Kasumi-1 (cell line): Measurements from ENCODE around the gene USP34.
"Not testable (repeated sequence)": the region's sequence is repeated elsewhere in the genome, so short reads cannot be mapped to it uniquely, and the experiment has no call there.

Experiments
- DNase-seq, 2 experiments: peaks; one replicate each; lab custom pipeline; 2025; lab: John Stamatoyannopoulos, UW

The USP34 gene

DNA sequence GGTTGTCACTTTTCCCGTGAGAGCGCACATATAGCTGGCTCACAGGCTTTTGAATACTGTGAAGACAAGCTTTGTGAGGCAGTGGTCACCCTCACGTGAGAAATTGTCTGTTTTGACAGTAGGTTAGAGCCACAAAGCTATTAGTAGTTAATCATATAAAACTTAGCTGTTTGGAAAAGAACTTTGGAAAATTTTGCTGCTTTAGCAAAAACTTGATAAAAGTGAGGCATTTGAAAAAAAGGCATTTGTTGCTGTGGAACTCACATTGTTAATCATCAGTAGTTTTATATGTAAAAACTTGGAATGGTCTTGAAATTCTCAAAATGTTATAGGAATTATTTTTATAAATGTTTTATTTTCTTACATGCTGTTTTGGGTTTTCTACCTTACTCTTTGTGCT, 286.6 kb downstream of the USP34 start:
- DNase-seq = no peak

GRCh38 chr2:61183795-61184194, 287.1 kb downstream of the USP34 start:
- DNase-seq = no peak

- DNase-seq = no peak
These were observed 288.9 kb downstream of the USP34 start for GRCh38 chr2:61182059-61182383.

- no peak for DNase-seq
These were observed 289.4 kb downstream of the USP34 start for GRCh38 chr2:61181382-61182058.

DNA sequence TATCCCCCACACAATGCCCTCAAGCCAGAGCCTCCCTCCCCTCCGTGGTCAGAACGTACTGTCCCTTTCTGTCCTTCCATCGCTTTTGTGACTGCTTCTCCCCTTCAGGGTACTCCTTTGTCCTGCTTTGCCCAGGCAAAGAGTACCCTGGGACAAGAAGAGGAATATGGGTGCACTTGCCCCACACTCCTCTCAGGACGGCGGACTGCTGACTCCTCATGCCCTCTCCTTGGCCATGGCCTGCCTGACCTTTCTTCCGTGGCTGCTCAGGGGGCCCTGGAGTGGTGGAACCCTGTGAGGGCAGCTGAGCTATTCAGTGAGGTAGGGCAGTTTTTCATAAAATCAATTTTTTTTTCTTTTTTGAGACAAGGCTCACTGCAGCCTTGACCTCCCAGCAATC, 290.2 kb downstream of the USP34 start:
- no peak for DNase-seq

DNA sequence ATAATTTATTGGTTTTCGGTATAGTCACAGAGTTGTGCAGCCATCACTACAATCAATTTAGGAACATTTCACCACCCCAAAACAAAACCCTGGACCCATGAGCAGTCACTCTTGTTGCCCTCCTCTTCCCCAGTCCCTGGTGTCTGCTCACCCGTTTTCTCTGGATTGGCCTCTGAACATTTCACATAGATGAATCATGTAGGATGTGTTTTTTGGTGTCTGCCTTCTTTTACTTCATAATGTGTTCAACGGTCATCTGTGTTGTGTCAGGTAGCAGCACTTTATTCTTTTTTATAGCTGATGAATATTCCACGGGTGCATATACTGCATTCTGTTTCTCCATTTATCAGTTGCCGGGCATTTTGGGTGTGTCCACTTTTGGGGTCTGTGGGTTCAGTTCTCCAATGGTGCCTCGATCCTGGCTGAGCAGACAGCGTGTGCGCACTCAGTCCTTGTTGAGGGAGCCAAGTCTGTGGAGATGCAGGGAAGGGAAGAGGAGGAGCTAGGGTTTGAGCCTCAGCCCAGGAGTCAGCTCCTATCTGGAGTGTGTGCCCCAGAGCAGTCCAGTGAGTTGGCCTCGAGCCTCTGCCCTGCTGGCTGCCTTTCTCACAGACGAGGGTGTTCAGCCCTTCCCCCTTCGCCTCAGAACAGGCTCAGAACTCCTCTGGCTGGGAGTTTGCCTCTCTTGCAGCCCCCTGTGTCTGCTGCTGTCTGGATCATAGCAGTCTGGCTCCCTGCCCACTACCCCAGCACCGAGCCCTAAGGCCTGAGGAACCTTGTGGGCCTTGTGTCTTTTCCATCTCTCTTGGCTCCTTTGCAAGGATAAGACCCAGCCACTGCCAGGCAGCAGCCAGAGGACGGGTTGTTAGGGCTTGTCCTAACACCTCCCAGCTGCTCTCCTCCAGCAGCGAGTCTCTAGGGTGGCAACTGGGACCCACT, 290.9 kb downstream of the USP34 start:
- DNase-seq = no peak

DNA sequence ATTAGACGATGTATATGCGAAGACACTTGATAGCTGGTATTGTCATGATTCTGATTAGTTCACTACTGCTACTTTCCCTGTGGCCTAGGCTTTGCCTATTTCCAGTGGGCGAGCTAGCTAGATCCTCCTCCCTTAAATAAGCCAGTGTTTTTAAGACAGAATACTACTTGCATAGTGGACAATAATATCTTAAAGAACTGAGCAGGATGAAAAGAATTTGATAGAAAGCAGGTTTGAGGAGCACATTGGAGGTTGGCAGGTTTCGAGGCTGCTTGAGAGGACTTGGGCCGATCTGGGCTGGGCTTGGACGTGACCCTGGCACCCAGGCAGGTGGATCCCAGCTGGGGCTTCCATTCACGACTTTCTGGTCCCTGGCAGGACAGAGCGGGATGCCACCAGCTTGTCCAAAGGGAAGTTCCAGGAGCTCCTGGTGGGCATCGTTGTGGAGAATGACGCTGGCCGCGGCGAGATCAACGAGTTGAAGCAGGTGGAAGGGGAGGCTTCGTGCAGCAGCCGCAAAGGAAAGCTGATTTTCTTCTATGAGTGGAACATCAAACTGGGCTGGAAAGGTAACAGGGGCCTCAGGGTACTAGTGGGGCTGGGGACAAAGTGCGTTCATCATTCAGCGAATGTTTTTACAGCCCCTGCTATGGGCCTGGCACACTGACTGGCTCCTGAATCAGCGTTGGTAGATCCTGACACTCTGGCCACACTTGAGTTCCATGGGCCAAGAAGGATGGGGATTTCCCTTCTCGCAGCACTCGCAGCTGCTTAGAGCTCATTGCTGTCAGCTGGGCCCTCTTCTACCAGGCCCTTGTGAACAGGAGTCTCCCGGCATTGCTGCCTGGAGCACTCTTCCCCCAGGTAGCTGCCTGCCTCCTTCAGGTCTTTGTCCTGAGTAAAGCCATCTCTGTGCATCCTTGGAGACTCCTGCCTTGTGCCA, 292.0 kb downstream of the USP34 start:
- DNase-seq = no peak

DNA sequence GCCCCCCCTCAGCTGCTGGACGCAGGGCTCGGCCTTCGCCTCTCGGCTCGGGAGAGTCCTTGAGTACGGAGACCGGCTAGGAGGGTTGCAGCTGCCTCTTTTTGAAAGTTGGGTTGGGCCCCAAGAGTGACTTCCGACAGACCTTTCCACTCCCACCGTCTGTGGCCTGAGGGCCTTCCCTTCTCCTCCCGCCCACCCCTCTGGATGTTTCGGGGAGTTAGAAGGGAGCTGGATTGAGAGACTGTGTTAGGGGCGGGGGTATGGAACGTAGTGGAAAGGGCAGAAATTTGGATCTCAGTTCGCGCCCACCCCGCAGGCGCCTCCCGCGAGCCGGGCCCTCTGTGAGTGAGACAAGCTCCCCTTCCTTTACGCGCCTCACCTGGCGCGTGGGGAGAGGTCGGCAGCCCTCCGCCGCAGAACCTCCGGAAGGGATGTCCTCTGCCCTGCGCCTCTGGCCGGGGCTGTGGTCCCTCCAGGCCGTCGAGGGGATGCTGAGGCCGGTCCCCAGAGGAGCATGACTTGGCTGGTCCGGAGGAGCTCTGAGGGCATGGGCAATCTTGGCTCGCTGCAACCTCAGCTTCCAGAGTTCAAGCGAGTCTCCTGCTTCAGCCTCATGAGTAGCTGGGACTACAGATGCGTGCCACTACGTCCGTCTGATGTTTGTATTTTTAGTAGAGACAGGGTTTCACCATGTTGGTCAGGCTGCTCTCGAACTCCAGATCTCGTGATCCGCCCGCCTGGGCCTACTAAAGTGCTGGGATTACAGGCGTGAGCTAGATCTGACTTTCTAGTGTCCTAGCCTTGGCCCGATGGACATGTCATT, 292.9 kb downstream of the USP34 start:
- DNase-seq = peak; percentile 34 to 50

DNA sequence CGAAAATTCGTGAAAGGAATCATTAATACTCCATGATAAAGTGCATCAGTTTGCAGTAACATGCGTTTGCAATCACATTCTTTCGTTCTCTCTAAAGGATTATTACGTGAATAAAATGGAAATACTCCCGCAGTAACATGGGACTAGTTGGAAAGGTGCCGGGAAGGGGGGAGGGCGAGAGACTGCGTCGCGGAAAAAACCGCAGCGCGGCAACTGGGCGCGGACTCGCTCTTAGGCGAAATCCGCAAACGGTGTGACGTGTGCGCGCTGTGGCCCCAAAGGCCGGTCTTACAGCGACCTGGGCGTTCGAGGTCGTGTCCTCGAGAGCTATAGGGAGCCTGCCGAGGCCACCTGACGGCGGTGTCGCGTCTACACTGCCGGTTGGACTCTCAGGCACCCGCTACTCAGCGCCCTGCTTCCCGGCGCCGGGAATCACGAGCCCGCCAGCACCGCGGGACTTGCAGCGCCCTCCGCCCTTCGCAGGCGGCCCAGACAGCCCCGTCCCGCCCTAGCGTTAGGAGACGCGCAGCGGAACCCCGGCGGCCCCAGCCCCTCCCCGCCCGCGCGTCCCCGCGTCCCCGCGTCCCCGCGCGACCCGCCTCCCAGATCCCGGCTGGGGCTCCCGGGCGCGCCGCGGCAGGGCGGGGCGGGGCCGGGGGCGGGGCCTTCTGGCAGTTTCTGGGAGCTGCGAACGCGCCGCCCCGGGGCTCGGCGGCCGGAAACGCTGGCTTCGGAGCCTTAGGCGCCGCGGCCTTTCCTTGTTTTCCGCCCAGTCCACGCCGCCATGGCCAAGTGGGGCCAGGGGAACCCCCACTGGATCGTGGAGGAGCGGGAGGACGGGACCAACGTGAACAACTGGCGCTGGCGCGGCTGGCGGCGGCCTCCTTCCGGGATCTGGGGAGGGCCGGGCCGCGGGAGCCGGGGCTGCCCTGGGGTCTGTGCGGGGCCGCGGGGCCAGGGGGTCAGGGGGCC, 293.8 kb downstream of the USP34 start:
- peak; percentile 84 to 86 for DNase-seq

DNA sequence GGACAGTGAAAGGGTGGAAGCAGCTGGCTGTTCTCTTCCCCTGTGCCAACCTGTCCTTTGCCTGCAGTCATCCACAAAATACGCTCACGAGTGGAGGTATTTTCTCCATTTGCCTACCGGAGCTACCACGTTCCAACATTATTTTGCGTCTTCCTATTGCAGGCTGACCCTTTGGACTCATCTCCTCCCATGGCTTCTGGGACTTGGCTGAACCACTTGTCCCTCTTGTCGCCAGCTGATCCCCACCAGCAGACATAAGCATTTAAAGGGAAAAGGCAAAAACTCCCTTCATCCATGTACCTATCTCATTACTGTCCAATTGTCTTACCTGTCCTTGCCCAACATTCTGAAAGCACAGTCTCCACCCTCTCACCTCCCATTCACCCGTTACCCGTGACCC, 295.9 kb downstream of the USP34 start:
- DNase-seq = no peak

GRCh38 chr2:61173116-61173515, 297.8 kb downstream of the USP34 start:
- DNase-seq = no peak

DNA sequence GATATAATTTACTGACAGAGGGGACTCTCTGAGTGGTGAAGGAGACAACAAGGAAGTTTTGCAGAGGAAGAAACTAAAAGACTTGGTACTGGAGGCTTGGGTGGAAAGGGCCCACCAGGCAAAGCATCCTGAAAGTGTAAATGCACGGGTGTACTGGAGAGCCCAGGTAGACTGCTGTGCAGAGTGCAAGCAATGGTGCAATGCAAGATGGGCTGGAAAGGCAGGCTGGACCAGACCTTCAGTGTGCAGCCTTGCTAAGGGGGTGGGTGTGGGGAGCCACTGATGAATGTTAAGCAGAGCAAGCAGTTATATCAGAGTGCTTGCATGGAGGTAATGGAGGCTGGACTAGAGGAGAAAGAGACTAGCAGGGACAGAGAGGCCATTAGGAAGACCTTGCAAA, 298.2 kb downstream of the USP34 start:
- DNase-seq = no peak

- DNase-seq = no peak
These were observed 303.3 kb downstream of the USP34 start for GRCh38 chr2:61167579-61167978.

- DNase-seq = no peak
These were observed 304.9 kb downstream of the USP34 start for GRCh38 chr2:61165946-61166345.

DNA sequence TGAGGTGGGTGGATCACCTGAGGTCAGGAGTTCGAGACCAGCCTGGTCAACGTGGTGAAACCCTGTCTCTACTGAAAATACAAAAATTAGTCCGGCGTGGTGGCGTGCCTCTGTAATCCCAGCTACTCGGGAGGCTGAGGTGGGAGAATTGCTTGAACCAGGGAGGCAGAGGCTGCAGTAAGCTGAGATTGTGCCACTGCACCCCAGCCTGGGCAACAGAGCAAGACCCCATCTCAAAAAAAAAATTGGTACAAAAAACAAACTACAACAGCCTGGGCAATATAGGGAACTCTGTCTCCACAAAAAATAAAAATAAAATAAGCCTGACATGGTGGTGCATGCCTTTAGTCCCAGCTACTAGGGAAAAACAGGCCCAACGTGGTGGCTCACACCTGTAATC, 305.8 kb downstream of the USP34 start:
- not testable (repeated sequence) for DNase-seq

- DNase-seq = no peak
These were observed 308.2 kb downstream of the USP34 start for GRCh38 chr2:61162721-61163120.

- no peak for DNase-seq
These were observed 309.0 kb downstream of the USP34 start, which contains the start of gene C2orf74 for GRCh38 chr2:61161888-61162287. Gene C2orf74, plus strand, starts transcription at chr2:61162188. Its CDS starts 327 bp downstream, at chr2:61162515.

- DNase-seq = no peak
These were observed 312.4 kb downstream of the USP34 start for GRCh38 chr2:61158356-61158955.

GRCh38 chr2:61157371-61158003, 313.4 kb downstream of the USP34 start:
- no peak for DNase-seq
